Activated T-cell treated with anti-CD3 and anti-CD28 coated beads for 48 hours (primary cell): Measurements from ENCODE around the gene ARHGEF11.
"Not testable (repeated sequence)": the region's sequence is repeated elsewhere in the genome, so short reads cannot be mapped to it uniquely, and the experiment has no call there.

Experiments
- DNase-seq: peaks from one replicate; pipeline ENCODE4 v3.0.0-alpha.2; 2020; ENCODE audit warnings: low read depth

ARHGEF11 gene

GRCh38 chr1:157045250-157046218 is at the start of gene ARHGEF11:
Gene ARHGEF11 (minus strand): TSS chr1:157045742. CDS start chr1:157044330, 1,412 bp downstream.
- peak; percentile 22 for DNase-seq

GRCh38 chr1:157095091-157095490 is 49.5 kb upstream of the ARHGEF11 start:
- DNase-seq, result no peak

DNA sequence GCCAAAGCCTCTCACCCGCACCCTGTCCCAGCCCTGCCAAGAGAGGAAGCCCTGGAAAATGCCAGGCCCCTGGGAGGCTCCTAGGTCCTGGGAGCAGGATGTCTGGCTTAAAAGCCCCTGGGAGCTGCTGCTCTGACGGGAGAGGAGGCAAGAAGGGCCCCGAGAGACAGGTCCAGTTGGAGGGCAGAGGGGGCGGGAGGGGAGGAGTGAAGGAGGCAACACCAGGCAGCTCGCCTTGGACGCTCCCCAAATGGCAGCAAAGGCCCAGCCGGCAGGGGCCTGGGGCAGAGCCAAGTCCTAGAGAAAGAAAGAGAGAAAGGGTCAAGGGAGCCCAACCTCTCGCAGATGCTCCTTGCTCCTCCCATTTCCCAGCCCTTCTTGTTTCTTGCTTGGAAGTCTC is 47.3 kb upstream of the ARHGEF11 start:
- DNase-seq, result no peak

- DNase-seq, result no peak
Measured at GRCh38 chr1:157091668-157092273, 46.2 kb upstream of the ARHGEF11 start.

DNA sequence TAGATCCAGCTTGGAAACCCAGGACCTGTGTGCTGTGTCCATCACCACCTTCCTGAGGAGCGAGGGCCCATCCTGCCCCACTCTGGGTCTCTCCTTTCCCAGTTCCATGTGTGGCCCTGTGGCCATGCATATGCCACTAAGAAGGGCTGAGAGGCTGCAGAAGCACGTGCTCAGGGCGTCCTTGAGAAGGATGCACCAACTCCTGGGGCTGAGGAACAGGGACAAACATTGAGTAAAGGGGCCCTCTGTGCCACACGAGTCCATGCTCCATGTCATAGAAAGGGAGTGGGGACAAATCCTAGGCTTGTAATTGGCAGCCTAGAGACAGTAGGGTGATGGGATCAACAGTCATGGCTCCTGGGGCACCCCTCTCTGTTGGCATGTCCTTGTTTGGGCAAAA is 45.6 kb upstream of the ARHGEF11 start:
- no peak for DNase-seq

DNA sequence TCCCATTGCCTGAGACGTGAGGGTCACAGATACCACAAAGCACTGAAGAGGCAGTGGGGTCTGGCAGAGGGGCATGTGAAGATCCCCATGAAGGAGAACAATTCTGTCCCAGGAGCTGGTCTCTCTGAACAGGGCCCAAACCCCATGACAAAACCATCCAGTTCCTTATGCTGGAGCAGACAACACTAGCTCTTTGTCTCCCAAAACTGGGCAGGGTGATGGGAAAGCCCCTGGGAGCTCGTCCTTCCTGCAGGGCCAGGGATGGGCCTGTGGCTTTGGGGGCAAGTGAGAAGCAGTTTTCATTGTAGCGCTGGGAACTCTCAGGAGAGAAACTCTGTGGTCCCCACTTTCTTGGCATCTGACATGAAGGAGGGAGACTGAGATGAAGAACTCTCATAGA is 45.2 kb upstream of the ARHGEF11 start:
- no peak for DNase-seq

DNA sequence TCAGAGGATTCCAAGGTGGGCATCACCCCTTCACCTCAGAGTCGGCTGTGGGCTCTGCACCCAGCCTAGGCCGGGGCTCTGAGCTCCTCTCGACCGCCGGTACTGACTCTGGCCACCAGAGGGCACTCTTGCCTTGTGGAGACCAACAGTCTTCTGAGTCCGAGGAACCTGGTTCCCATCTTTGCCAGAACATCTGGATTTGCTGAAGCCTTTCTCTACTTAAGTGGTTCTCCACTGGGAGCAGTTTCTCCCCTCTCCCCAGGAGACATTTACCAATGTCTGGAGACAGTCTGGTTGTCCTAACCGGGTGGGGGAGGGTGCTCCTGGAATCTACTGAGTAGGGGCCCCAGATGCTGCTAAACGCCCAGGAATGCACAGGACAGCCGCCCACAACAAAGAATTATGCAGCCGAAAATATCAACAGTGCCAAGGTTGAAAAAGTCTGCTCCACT is 44.7 kb upstream of the ARHGEF11 start:
- DNase-seq, result peak; percentile 77

GRCh38 chr1:157089789-157090188 is 44.2 kb upstream of the ARHGEF11 start:
- DNase-seq, result no peak

- no peak for DNase-seq
Measured at GRCh38 chr1:157088607-157089006, 43.1 kb upstream of the ARHGEF11 start.

DNA sequence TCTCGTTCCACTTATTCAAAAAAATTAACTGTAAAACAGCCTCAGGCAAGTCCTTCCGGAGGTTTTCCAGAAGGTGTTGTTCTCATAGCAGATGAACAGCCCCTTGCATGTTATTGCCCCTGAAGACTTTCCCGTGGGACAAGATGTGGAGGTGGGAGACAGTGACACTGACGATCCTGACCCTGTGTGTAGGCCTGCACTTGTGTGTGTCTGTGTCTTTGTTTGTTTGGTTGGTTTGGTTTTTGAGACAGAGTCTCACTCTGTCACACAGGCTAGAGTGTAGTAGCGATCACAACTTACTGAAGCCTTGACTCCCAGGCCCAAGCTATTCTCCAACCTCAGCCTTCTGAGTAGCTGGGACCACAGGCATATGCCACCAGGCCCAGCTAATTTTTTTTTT is 41.5 kb upstream of the ARHGEF11 start:
- DNase-seq, result no peak

GRCh38 chr1:157086299-157086698 is 40.8 kb upstream of the ARHGEF11 start:
- DNase-seq, result no peak

DNA sequence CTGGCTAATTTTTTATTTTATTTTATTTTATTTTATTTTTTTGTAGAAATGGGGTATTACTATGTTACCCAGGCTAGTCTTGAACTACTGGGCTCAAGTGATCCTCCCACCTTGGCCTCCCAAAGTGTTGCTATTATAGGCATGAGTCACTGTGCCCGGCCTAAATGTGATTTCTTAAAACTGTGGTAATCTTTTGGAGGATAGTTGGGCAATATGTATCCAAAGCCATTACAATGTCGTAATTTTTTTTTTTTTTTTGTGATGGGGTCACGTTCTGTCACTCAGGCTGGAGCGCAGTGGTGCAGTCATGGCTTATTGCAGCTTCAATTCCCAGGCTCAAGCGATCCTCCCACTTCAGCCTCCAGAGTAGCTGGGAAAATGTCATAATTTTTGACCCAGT is 39.9 kb upstream of the ARHGEF11 start:
- DNase-seq, result no peak

- DNase-seq, result no peak
Measured at GRCh38 chr1:157084720-157085119, 39.2 kb upstream of the ARHGEF11 start.

DNA sequence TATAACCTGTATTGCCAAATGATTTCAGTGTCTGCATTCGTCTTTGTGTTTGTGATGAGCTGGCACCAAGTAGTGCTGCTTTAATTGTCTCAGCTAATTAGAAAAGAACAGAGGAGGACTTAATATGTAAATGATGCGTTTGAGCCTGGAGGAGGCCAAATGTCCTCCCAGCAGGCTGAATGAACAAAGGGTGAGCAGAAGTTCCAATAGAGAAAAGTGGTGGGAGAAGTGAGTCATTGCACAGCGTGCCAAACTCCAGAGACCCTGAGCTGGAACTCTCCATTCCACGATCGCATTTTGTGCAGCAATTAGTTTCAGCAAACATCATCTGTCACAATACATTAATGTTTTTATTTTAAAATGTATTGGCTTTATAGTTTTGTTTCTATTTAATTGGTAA is 36.2 kb upstream of the ARHGEF11 start:
- no peak for DNase-seq

- DNase-seq, result no peak
Measured at GRCh38 chr1:157080714-157081113, 35.2 kb upstream of the ARHGEF11 start.

DNA sequence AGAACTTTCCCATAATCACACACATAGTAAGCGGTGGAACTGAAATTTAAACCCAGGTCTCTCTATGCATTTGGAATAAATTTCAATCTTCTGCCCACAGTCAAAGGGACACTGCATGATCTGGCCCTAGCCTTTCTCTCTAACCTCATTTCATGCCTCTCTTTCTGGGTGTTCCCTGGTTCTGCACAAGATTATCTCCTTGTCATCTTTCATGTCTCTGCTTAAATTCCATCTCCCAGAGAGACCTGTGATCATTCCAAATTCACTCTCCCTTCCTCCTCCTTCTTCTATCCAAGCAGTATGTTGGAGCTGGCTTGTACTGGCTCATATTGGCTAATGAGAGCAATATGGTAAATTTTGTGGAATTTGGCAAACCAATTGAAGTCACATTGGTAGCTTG is 31.9 kb upstream of the ARHGEF11 start:
- DNase-seq, result no peak

DNA sequence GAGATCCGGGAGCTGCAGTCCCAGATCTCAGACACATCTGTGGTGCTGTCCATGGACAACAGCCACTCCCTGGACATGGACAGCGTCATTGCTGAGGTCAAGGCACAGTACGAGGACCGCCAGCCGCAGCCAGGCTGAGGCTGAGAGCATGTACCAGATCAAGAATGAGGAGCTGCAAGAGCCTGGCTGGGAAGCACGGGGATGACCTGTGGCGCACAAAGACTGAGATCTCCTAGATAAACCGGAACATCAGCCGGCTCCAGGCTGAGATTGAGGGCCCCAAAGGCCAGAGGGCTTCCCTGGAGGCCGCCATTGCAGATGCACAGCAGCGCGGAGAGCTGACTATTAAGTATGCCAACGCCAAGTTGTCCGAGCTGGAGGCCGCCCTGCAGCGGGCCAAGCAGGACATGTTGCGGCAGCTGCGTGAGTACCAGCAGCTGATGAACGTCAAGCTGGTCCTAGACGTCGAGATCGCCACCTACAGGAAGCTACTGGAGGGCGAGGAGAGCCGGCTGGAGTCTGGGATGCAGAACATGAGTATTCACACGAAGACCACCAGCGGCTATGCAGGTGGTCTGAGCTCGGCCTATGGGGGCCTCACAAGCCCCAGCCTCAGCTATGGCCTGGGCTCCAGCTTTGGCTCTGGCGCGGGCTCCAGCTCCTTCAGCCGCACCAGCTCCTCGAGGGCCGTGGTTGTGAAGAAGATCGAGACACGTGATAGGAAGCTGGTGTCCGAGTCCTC is 28.6 kb upstream of the ARHGEF11 start:
- DNase-seq, result peak; percentile 22

- no peak for DNase-seq
Measured at GRCh38 chr1:157069601-157070000, 24.1 kb upstream of the ARHGEF11 start.

DNA sequence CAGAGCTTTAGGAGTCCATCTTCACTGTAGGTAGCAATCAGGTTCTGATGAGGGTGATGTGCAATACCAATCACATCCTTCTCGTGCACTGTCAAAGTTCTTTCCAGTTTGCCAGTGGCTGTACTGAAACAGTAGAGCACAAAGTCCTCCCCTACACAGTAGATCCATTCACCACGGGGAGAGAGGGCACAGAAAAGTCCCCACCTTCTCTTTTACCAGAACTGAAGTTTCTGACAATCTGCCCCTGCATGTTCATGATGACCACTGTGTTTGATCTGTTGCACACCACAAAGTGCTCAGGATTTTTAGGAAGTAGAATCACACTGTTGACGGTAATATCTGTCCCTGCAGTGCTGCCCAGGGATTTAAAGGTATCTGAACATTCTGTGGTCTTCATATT is 13.7 kb upstream of the ARHGEF11 start:
- not testable (repeated sequence) for DNase-seq

DNA sequence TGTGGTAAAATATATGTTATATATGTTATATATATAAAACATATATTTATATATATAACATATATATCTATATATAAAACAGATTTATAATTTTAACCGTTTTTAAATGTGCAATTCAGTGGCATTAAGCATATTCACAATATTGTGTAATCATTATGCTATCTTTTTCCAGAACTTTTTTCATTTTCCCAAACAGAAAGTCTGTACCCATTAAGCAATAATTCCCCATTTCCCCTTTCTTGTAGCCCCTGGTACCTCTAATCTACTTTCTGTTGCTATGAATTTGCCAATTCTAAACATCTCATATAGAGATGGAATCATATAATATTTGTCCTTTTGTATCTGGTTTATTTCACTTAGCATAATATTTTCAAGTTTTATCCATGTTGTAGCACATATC is 10.7 kb upstream of the ARHGEF11 start:
- no peak for DNase-seq

DNA sequence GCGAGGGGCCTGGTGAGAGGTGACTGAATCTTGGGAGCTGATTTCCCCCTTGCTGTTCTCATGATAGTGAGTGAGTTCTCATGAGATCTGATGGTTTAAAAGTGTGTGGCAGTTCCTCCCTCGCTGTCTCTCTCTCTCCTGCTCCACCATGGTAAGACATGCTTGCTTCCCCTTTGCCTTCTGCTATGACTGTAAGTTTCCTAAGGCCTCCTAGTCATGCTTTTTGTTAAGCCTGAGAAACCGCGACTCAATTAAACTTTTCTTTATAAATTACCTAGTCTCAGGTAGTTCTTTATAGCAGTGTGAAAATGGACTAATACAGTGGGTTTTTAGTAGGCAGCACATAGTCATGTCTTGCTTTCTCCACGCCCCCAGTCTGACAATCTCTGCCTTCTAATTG is 10.2 kb upstream of the ARHGEF11 start:
- DNase-seq, result not testable (repeated sequence)

- no peak for DNase-seq
Measured at GRCh38 chr1:157050836-157051235, 5.3 kb upstream of the ARHGEF11 start.

GRCh38 chr1:157047062-157047410 is 1.5 kb upstream of the ARHGEF11 start:
- no peak for DNase-seq
